HL-60 (cell line): ENCODE results near the gene NPIPA3.
"Not testable (repeated sequence)": the region's sequence is repeated elsewhere in the genome, so short reads cannot be mapped to it uniquely, and the experiment has no call there.

Source experiments
- DNase-seq, 2 experiments: peaks; one replicate each; pipeline ENCODE4 v3.0.0-alpha.2; 2010 to 2020; ENCODE audit warnings: low read depth in 1 of 2, low spot score in 1 of 2
- H3K27ac ChIP-seq: fragments of 250-450 bp; sonication (Bioruptor Pico); replicated peaks from 2 replicates; pipeline ENCODE4 v1.5.1; 2020; ENCODE audit warnings: mild to moderate bottlenecking, moderate library complexity
- H3K27me3 ChIP-seq: fragments of 250-450 bp; sonication (Bioruptor Pico); 2 replicates; pipeline ENCODE4 v1.5.1; 2021; ENCODE audit warnings: mild to moderate bottlenecking, moderate library complexity; ENCODE audit not compliant: insufficient read depth, poor library complexity, severe bottlenecking
- H3K4me3 ChIP-seq: replicated peaks from 2 replicates; pipeline ENCODE4 v1.5.1; 2011; ENCODE audit warnings: mild to moderate bottlenecking, control low read depth, low read length; ENCODE audit not compliant: insufficient read depth
- CTCF ChIP-seq: IDR thresholded peaks from one replicate; pipeline ENCODE4 v1.5.1; 2011; ENCODE audit warnings: low read length, control low read depth, inconsistent platforms; ENCODE audit not compliant: insufficient read depth
- GABPA ChIP-seq: IDR thresholded peaks from 2 replicates; pipeline ENCODE4 v1.6.1; 2012; ENCODE audit warnings: low read depth
- POLR2AphosphoS5 ChIP-seq: IDR thresholded peaks from 2 replicates; pipeline ENCODE4 v1.6.1; 2012; ENCODE audit warnings: low read depth
- REST ChIP-seq: IDR thresholded peaks from 2 replicates; pipeline ENCODE4 v1.6.1; 2012; ENCODE audit warnings: low read depth; ENCODE audit not compliant: insufficient replicate concordance
- SPI1 ChIP-seq: IDR thresholded peaks from 2 replicates; pipeline ENCODE4 v1.6.1; 2012; ENCODE audit warnings: low read depth, mild to moderate bottlenecking, borderline replicate concordance
- long read RNA-seq: library from polyadenylated mRNA; unstranded; transcript quantifications from one replicate; pipeline ENCODE4 v2.0.0, GENCODE V29; 2020

The NPIPA3 gene
- long read RNA-seq = 0 reads

GRCh38 chr16:14703156-14704011 is at the start of gene NPIPA3:
NPIPA3 (plus strand) TSS chr16:14703411; CDS start chr16:14708944, 5,533 bp downstream.
- DNase-seq, H3K27ac ChIP-seq, H3K4me3 ChIP-seq, H3K27me3 ChIP-seq: not testable (repeated sequence)

GRCh38 chr16:14658063-14658462 is 45.1 kb upstream of the NPIPA3 start:
- Histone ChIP-seq H3K4me3 (no peak overlapping the region), H3K27me3 (no peaks in the 10 kb centered on the region), H3K27ac (no peak overlapping the region)
- no peak for DNase-seq
- TF ChIP-seq CTCF = no peak
- no peak for TF ChIP-seq GABPA
- no peak for TF ChIP-seq REST
- no peak for TF ChIP-seq SPI1
- no peak for TF ChIP-seq POLR2AphosphoS5

- Histone ChIP-seq H3K27ac (no peak overlapping the region), H3K27me3 (no peaks in the 10 kb centered on the region), H3K4me3 (no peak overlapping the region)
- DNase-seq = no peak
- TF ChIP-seq SPI1 (no peak), REST (no peak), CTCF (no peak), POLR2AphosphoS5 (no peak), GABPA (no peak)
Observed at GRCh38 chr16:14667347-14668266, 35.6 kb upstream of the NPIPA3 start.

- no peak for TF ChIP-seq POLR2AphosphoS5
- no peak for TF ChIP-seq CTCF
- TF ChIP-seq REST = no peak
- no peak for TF ChIP-seq GABPA
- no peak for TF ChIP-seq SPI1
- Histone ChIP-seq H3K4me3 (no peak overlapping the region), H3K27ac (no peak overlapping the region), H3K27me3 (no peaks in the 10 kb centered on the region)
- no peak for DNase-seq
Observed at GRCh38 chr16:14668556-14669223, 34.5 kb upstream of the NPIPA3 start.
